ENCODE results near the gene UBXN4. TPM values are rescaled to one million over a fixed set of nuclear protein-coding genes. Genes with fewer than 3 reads are reported as not detected.

UBXN4 gene
- total RNA-seq, 1 donor from 2014 or later, result 94.3 TPM

GRCh38 chr2:135733045-135733444 is 8.6 kb upstream of the UBXN4 start:
- Histone ChIP-seq H2AFZ (replicated peaks) (peak overlapping the region; percentile 63), H3K4me3 (no peak overlapping the region), H3K27ac (no peak overlapping the region), H3K9me3 (ENCODE audit: low read depth) (no peaks in the 10 kb centered on the region), H3K4me1 (peaks cover 4% of the 10 kb centered on the region), H3K27me3 (no peaks in the 10 kb centered on the region), H4K20me1 (ENCODE audit: low read depth) (no peaks in the 10 kb centered on the region), H3F3A (ENCODE audit: low read depth) (no peaks in the 10 kb centered on the region), H3K36me3 (no peaks in the 10 kb centered on the region), H3K4me2 (peak overlapping the region; percentile 22), H3K9ac (no peak overlapping the region), H3K79me2 (ENCODE audit: low read depth) (no peaks in the 10 kb centered on the region)
- TF ChIP-seq CTCF (IDR thresholded peaks at IDR 0.05) (no peak), EZH2 (IDR thresholded peaks at IDR 0.05) (no peak), EZH2phosphoT487 (IDR thresholded peaks at IDR 0.05) (no peak)
- DNase-seq (ENCODE audit: low spot score), result no peak
- Mint-ChIP-seq H3K27ac (no peak overlapping the region), H3K27me3 (ENCODE audit: insufficient read depth, low read depth) (peaks cover 2% of the 10 kb centered on the region), H3K36me3 (no peaks in the 10 kb centered on the region), H3K9me3 (no peaks in the 10 kb centered on the region), H3K4me1 (peaks cover 6% of the 10 kb centered on the region), H3K4me3 (no peak overlapping the region)

GRCh38 chr2:135736546-135736945 is 5.1 kb upstream of the UBXN4 start:
- Mint-ChIP-seq H3K4me3 (no peak overlapping the region), H3K36me3 (no peaks in the 10 kb centered on the region)
- H2AFZ ChIP-seq (replicated peaks), result no peak overlapping the region

GRCh38 chr2:135740206-135740605 is 1.4 kb upstream of the UBXN4 start:
- TF ChIP-seq EZH2 (IDR thresholded peaks at IDR 0.05) (no peak), CTCF (IDR thresholded peaks at IDR 0.05) (no peak), EZH2phosphoT487 (IDR thresholded peaks at IDR 0.05) (no peak)
- no peak for DNase-seq (ENCODE audit: low spot score)
- Mint-ChIP-seq H3K36me3 (peaks cover 5% of the 10 kb centered on the region), H3K4me1 (peaks cover 15% of the 10 kb centered on the region), H3K9me3 (no peaks in the 10 kb centered on the region), H3K27me3 (ENCODE audit: insufficient read depth, low read depth) (peaks cover 3% of the 10 kb centered on the region), H3K27ac (no peak overlapping the region), H3K4me3 (no peak overlapping the region)
- H3K4me2 ChIP-seq, result no peak overlapping the region
- no peak overlapping the region for H2AFZ ChIP-seq (replicated peaks)
- H3F3A ChIP-seq (ENCODE audit: low read depth), result peaks cover 25% of the 10 kb centered on the region
- H3K36me3 ChIP-seq, result no peaks in the 10 kb centered on the region
- H3K4me3 ChIP-seq, result no peak overlapping the region
- H3K9me3 ChIP-seq (ENCODE audit: low read depth), result no peaks in the 10 kb centered on the region
- H4K20me1 ChIP-seq (ENCODE audit: low read depth), result peaks cover 25% of the 10 kb centered on the region
- no peak overlapping the region for H3K27ac ChIP-seq
- H3K4me1 ChIP-seq, result peaks cover 19% of the 10 kb centered on the region
- no peak overlapping the region for H3K9ac ChIP-seq
- H3K79me2 ChIP-seq (ENCODE audit: low read depth), result peaks cover 32% of the 10 kb centered on the region
- no peaks in the 10 kb centered on the region for H3K27me3 ChIP-seq

More at GRCh38 chr2:135736546-135736945, 5.1 kb upstream of the UBXN4 start:
- no peak overlapping the region for H3K4me2 ChIP-seq
- H3F3A ChIP-seq (ENCODE audit: low read depth), result no peaks in the 10 kb centered on the region
- peaks cover 4% of the 10 kb centered on the region for H3K4me1 ChIP-seq
- no peak overlapping the region for H3K27ac ChIP-seq
- H3K4me3 ChIP-seq, result no peak overlapping the region
- no peak for TF ChIP-seq EZH2phosphoT487 (IDR thresholded peaks at IDR 0.05)
- no peak for TF ChIP-seq EZH2 (IDR thresholded peaks at IDR 0.05)
- no peak overlapping the region for H3K9ac ChIP-seq
- H3K4me1 Mint-ChIP-seq, result peaks cover 6% of the 10 kb centered on the region
- H3K36me3 ChIP-seq, result no peaks in the 10 kb centered on the region
- no peak for DNase-seq (ENCODE audit: low spot score)
- H3K9me3 ChIP-seq (ENCODE audit: low read depth), result no peaks in the 10 kb centered on the region
- no peaks in the 10 kb centered on the region for H3K79me2 ChIP-seq (ENCODE audit: low read depth)
- H3K9me3 Mint-ChIP-seq, result no peaks in the 10 kb centered on the region
- no peak overlapping the region for H3K27ac Mint-ChIP-seq
- H3K27me3 ChIP-seq, result no peaks in the 10 kb centered on the region
- peaks cover 3% of the 10 kb centered on the region for H3K27me3 Mint-ChIP-seq (ENCODE audit: insufficient read depth, low read depth)
- no peaks in the 10 kb centered on the region for H4K20me1 ChIP-seq (ENCODE audit: low read depth)

DNA sequence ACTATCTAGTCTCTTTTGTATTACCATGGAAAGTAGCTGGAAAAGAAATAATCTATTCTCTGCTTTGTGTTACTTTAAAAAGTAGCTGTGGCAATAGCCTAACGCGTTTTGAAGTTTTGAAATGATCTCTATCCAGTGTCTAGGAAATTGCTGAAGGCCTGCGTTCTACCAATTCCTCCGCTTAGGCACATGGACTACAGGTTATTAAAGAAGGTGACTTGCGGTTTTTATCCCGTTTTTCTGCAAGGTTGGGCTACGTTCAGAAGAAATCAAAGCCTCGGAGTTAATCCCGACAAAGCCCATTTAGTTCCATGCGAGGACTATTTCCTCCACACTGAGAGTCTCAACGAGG is 636 bp upstream of the UBXN4 start:
- peak overlapping the region; percentile 85 for H2AFZ ChIP-seq (replicated peaks)
- no peaks in the 10 kb centered on the region for H3K36me3 ChIP-seq
- no peaks in the 10 kb centered on the region for H3K27me3 ChIP-seq
- no peaks in the 10 kb centered on the region for H3K9me3 ChIP-seq (ENCODE audit: low read depth)
- H3K4me1 Mint-ChIP-seq, result peaks cover 16% of the 10 kb centered on the region
- TF ChIP-seq EZH2phosphoT487 (IDR thresholded peaks at IDR 0.05) (no peak), CTCF (IDR thresholded peaks at IDR 0.05) (no peak), EZH2 (IDR thresholded peaks at IDR 0.05) (no peak)
- peaks cover 12% of the 10 kb centered on the region for H3K36me3 Mint-ChIP-seq
- H3K4me3 ChIP-seq, result no peak overlapping the region
- peak overlapping the region; percentile 99 for H3K4me3 Mint-ChIP-seq
- DNase-seq (ENCODE audit: low spot score), result no peak
- no peak overlapping the region for H3K4me2 ChIP-seq
- no peak overlapping the region for H3K27ac Mint-ChIP-seq
- H3K4me1 ChIP-seq, result peaks cover 19% of the 10 kb centered on the region
- H3K9me3 Mint-ChIP-seq, result no peaks in the 10 kb centered on the region
- H3K27me3 Mint-ChIP-seq (ENCODE audit: insufficient read depth, low read depth), result peaks cover 3% of the 10 kb centered on the region
- H4K20me1 ChIP-seq (ENCODE audit: low read depth), result peaks cover 29% of the 10 kb centered on the region
- no peak overlapping the region for H3K9ac ChIP-seq
- H3K27ac ChIP-seq, result no peak overlapping the region
- H3F3A ChIP-seq (ENCODE audit: low read depth), result peaks cover 25% of the 10 kb centered on the region
- H3K79me2 ChIP-seq (ENCODE audit: low read depth), result peaks cover 41% of the 10 kb centered on the region
